Midbrain (tissue), 1 donor: Measurements from ENCODE around the gene IGFN1.
"Not testable (repeated sequence)": the region's sequence is repeated elsewhere in the genome, so short reads cannot be mapped to it uniquely, and the experiment has no call there.

Source experiments
- DNase-seq: peaks from one replicate; lab custom pipeline; 2025; lab: John Stamatoyannopoulos, UW

The IGFN1 gene

GRCh38 chr1:201217851-201218250 lies 27.2 kb downstream of the IGFN1 start:
- DNase-seq: no peak

GRCh38 chr1:201218409-201218808 lies 27.8 kb downstream of the IGFN1 start:
- DNase-seq: no peak

- DNase-seq: no peak
Measured at GRCh38 chr1:201219481-201220387, 29.1 kb downstream of the IGFN1 start.

GRCh38 chr1:201220388-201220715 lies 29.7 kb downstream of the IGFN1 start:
- no peak for DNase-seq

GRCh38 chr1:201221201-201221846 lies 30.7 kb downstream of the IGFN1 start:
- no peak for DNase-seq

GRCh38 chr1:201222125-201222524 lies 31.5 kb downstream of the IGFN1 start:
- no peak for DNase-seq

GRCh38 chr1:201223852-201224665 lies 33.4 kb downstream of the IGFN1 start:
- no peak for DNase-seq

GRCh38 chr1:201224666-201225370 lies 34.2 kb downstream of the IGFN1 start:
- no peak for DNase-seq

GRCh38 chr1:201226178-201226514 lies 35.5 kb downstream of the IGFN1 start:
- no peak for DNase-seq

- no peak for DNase-seq
Measured at GRCh38 chr1:201226859-201227488, 36.4 kb downstream of the IGFN1 start.

- DNase-seq: no peak
Measured at GRCh38 chr1:201228011-201228983, 37.7 kb downstream of the IGFN1 start.

- no peak for DNase-seq
Measured at GRCh38 chr1:201229095-201229494, 38.5 kb downstream of the IGFN1 start.

GRCh38 chr1:201229771-201230635 lies 39.4 kb downstream of the IGFN1 start:
- no peak for DNase-seq

GRCh38 chr1:201230676-201231075 lies 40.1 kb downstream of the IGFN1 start:
- DNase-seq: no peak

- not testable (repeated sequence) for DNase-seq
Measured at GRCh38 chr1:201239646-201240045, 49.0 kb downstream of the IGFN1 start.

GRCh38 chr1:201240171-201240570 lies 49.5 kb downstream of the IGFN1 start:
- DNase-seq: no peak

GRCh38 chr1:201241736-201242135 lies 51.1 kb downstream of the IGFN1 start:
- DNase-seq: no peak

GRCh38 chr1:201245082-201245481 lies 54.5 kb downstream of the IGFN1 start:
- DNase-seq: no peak
